ENCODE data around the gene SOCS7.

Gene SOCS7

GRCh38 chr17:38339891-38340290, 11.8 kb upstream of the SOCS7 start:
- no peak for DNase-seq (ENCODE audit: insufficient read length)
- no peak for FAIRE-seq
- TF ChIP-seq POLR2A (IDR thresholded peaks at IDR 0.05; ENCODE audit: low read depth, low read length) = no peak
- TF ChIP-seq TAF1 (IDR thresholded peaks at IDR 0.05; ENCODE audit: borderline replicate concordance, low read depth, low read length) = no peak
- TF ChIP-seq POLR2AphosphoS5 (IDR thresholded peaks at IDR 0.05; ENCODE audit: low read depth, low read length) = no peak

GRCh38 chr17:38341035-38341721, 10.5 kb upstream of the SOCS7 start:
- DNase-seq (ENCODE audit: insufficient read length) = no peak
- TF ChIP-seq TAF1 (IDR thresholded peaks at IDR 0.05; ENCODE audit: borderline replicate concordance, low read depth, low read length) (no peak), POLR2A (IDR thresholded peaks at IDR 0.05; ENCODE audit: low read depth, low read length) (no peak), POLR2AphosphoS5 (IDR thresholded peaks at IDR 0.05; ENCODE audit: low read depth, low read length) (no peak)
- FAIRE-seq = no peak

DNA sequence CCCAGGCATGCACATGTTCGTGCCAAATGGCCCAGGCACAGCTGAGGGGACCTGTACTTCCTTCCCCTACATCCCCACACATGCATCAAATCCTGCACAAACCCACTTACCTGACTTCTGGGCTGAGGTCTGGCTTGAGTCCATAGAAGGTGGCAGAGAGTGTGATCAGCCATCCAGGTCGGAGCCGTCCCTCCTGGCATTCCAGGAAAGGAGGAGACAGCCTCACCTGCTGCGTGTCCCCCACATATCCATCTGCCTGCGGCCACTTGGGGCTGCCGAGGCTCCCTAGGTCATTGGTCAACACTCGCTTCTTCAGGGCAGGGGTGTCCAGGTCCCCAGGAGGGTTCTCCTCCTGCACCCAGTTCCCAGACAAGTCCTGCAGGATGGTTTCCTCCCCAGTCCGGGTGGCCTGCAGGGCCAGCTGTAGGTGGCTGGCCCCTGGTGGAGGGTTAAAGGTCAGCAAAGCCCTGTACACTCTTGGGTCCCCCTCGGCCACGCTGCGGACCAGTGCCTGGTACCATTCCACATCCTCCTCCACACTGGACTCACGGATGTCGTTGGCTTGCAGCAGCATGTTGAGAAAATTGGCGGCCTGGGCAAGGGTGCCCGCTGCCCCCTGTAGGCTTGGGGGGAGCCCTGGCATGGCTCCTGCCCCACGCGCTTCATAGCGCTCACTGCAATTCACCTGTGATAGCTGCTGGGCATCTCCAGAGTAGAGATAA, 8.6 kb upstream of the SOCS7 start:
- DNase-seq (ENCODE audit: insufficient read length) = no peak
- TF ChIP-seq TAF1 (IDR thresholded peaks at IDR 0.05; ENCODE audit: borderline replicate concordance, low read depth, low read length) (no peak), POLR2A (IDR thresholded peaks at IDR 0.05; ENCODE audit: low read depth, low read length) (no peak), POLR2AphosphoS5 (IDR thresholded peaks at IDR 0.05; ENCODE audit: low read depth, low read length) (no peak)
- FAIRE-seq = no peak

DNA sequence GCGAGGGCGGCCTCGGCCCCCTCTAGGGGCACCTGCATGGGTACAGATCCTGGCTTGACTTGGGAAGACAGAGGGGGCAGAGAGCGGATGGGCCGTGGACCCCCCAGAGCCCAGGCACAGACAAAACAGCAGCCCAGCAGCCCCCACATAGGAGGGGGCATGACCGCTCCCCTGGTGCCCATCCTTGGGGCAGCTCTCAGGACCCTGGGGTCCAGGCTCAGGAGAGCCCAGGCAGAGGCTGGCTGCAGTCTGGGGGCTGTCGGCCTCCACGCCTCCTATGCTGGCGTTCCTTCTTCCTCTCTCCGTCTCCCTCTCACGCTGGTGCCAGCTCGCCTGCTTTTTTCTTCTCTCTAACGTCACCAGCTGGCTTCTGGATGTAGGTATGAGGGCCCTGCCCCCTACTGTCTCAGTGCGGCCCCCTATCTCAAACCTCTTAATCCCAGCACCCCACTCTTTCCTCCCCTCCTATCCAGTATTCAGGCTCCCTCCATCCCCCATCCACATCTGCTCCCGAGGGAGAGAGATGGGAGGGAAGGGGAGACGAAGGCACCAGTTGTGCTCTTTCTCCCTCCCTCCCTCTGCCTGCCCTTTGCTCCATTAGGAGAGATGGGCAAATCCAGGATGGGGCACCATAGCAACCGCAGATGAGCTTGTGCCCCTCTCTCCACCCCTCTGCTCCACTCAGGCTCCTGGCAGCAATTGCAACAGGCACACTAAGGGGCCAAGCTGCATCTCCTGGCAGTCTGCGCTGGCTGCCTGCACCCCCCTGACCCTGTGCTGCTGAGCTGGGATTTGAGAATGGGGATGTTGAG, 7.8 kb upstream of the SOCS7 start, which contains the start of gene GPR179:
GPR179 (minus strand) TSS at position 349 of the 812 bp plus-strand sequence; CDS start at position 182, 167 bp downstream.
- DNase-seq (ENCODE audit: insufficient read length) (no peak), FAIRE-seq (no peak)
- TF ChIP-seq TAF1 (IDR thresholded peaks at IDR 0.05; ENCODE audit: borderline replicate concordance, low read depth, low read length) (no peak), POLR2A (IDR thresholded peaks at IDR 0.05; ENCODE audit: low read depth, low read length) (no peak), POLR2AphosphoS5 (IDR thresholded peaks at IDR 0.05; ENCODE audit: low read depth, low read length) (no peak)

GRCh38 chr17:38344420-38344745, 7.3 kb upstream of the SOCS7 start:
- DNase-seq (ENCODE audit: insufficient read length) (no peak), FAIRE-seq (no peak)
- TF ChIP-seq TAF1 (IDR thresholded peaks at IDR 0.05; ENCODE audit: borderline replicate concordance, low read depth, low read length) (no peak), POLR2A (IDR thresholded peaks at IDR 0.05; ENCODE audit: low read depth, low read length) (no peak), POLR2AphosphoS5 (IDR thresholded peaks at IDR 0.05; ENCODE audit: low read depth, low read length) (no peak)

- FAIRE-seq = no peak
- no peak for DNase-seq (ENCODE audit: insufficient read length)
- TF ChIP-seq POLR2A (IDR thresholded peaks at IDR 0.05; ENCODE audit: low read depth, low read length) (no peak), POLR2AphosphoS5 (IDR thresholded peaks at IDR 0.05; ENCODE audit: low read depth, low read length) (no peak), TAF1 (IDR thresholded peaks at IDR 0.05; ENCODE audit: borderline replicate concordance, low read depth, low read length) (no peak)
These were observed 5.9 kb upstream of the SOCS7 start for GRCh38 chr17:38345743-38346142.

- no peak for FAIRE-seq
- TF ChIP-seq POLR2A (IDR thresholded peaks at IDR 0.05; ENCODE audit: low read depth, low read length) (no peak), TAF1 (IDR thresholded peaks at IDR 0.05; ENCODE audit: borderline replicate concordance, low read depth, low read length) (no peak), POLR2AphosphoS5 (IDR thresholded peaks at IDR 0.05; ENCODE audit: low read depth, low read length) (no peak)
These were observed 2.4 kb upstream of the SOCS7 start for GRCh38 chr17:38349097-38349730.

GRCh38 chr17:38350035-38350434, 1.6 kb upstream of the SOCS7 start:
- DNase-seq (ENCODE audit: insufficient read length) (no peak), FAIRE-seq (no peak)
- TF ChIP-seq POLR2AphosphoS5 (IDR thresholded peaks at IDR 0.05; ENCODE audit: low read depth, low read length) (no peak), TAF1 (IDR thresholded peaks at IDR 0.05; ENCODE audit: borderline replicate concordance, low read depth, low read length) (no peak), POLR2A (IDR thresholded peaks at IDR 0.05; ENCODE audit: low read depth, low read length) (no peak)

More at GRCh38 chr17:38349097-38349730, 2.4 kb upstream of the SOCS7 start:
- DNase-seq (ENCODE audit: insufficient read length) = no peak

GRCh38 chr17:38352245-38353085, 821 bp downstream of the SOCS7 start:
- FAIRE-seq = no peak
- DNase-seq (ENCODE audit: insufficient read length) = no peak
- TF ChIP-seq POLR2A (IDR thresholded peaks at IDR 0.05; ENCODE audit: low read depth, low read length) (no peak), POLR2AphosphoS5 (IDR thresholded peaks at IDR 0.05; ENCODE audit: low read depth, low read length) (no peak), TAF1 (IDR thresholded peaks at IDR 0.05; ENCODE audit: borderline replicate concordance, low read depth, low read length) (no peak)

GRCh38 chr17:38353086-38353604, 1.5 kb downstream of the SOCS7 start:
- no peak for DNase-seq (ENCODE audit: insufficient read length)
- FAIRE-seq = no peak
- TF ChIP-seq POLR2AphosphoS5 (IDR thresholded peaks at IDR 0.05; ENCODE audit: low read depth, low read length) (no peak), TAF1 (IDR thresholded peaks at IDR 0.05; ENCODE audit: borderline replicate concordance, low read depth, low read length) (no peak), POLR2A (IDR thresholded peaks at IDR 0.05; ENCODE audit: low read depth, low read length) (no peak)
